Effector CD4-positive, alpha-beta T cell (primary cell): ENCODE data around the gene PARM1.

ENCODE experiments used
- DNase-seq: peaks from one replicate; pipeline ENCODE4 v3.0.0-alpha.2; 2020

PARM1 gene

DNA sequence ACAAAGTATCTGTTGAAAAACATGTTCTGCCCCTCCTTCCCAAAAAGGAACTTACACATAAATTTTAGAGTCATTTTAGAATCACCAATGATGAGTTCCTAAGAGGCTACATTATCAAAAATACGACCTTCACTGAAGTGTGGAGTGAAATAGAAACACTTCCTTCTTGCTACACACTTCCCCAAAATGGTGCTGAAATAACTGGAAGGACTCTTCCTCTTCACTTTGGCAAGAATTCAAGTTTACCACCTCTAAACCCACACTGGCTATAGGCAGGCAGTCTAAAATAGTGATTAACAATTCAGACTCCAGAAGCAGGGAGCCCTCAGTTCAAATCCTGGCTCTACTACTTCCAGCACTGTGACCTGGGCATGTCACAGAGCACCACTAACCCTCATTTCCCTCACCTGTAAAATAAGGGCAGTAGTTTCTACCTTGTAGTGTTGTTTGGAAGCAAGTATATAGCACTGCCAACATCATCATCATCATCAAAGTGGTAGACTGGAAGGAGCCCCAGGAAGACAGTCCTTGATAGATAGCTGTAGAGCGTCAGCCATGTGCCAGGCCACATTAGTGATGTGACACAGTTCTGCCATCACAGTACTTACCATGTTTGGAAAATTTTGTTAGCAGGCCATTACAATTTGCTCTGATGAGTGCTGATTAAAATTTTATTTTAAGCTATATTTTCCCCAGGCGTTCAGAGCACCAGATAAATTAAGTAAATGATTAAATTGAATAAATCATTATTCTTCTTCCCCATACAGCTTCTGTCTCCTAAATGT, 103.3 kb downstream of the PARM1 start:
- DNase-seq: no peak

DNA sequence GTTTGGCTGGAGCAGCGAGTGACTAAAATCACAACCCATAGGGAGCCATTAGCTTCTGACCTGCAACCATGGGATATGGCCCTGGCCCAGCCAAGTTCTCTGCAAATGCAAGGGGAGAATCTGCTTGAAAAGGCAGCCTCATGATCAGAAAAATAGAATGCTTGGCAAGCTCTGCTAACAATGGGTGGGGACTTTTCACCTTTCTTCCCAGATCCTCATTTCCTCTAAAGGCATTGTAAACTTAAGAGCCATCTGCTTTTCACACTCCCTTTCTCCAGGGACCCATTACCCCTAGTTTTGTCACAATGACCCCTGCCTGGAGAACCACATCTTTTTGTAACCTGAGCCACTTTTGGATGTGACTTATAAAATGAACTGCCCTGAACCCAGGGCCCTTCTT, 104.3 kb downstream of the PARM1 start:
- DNase-seq: no peak

DNA sequence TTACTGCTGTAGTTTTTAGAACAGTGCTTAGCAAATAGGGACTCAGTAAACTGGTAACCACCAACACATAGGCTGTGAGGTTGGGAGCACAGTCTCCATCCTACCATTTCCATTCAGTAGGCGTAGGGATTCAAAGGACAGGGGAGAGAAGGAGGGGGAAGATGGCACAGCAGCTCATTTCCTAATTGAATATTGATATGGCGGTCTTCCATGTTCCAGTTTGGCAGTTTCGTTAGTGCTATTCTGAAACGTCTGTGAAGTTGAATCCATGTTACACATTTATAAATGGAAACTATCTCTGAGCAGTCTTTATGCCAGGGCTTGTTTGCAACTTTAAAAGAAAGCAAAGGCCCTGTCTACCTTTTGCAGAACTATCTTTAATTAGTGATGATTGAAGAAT, 105.5 kb downstream of the PARM1 start:
- no peak for DNase-seq

DNA sequence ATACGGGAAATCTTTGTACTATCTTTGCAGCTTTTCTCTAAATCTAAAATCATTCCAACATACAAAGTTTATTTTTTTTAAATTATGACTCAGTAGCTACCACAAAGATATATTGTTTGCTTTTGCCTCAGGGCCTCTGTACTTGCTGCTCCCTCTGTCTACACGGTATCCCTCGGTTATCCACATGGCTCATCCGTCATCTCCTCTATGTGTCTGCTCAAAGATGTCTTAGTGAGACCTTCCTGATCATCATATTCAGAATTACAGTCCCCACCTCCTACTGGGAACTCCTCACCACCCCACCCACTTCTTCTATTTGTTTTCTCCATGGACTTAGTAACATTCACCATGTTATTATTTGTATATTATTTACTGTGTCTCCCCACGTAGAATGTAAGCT, 107.8 kb downstream of the PARM1 start:
- no peak for DNase-seq

DNA sequence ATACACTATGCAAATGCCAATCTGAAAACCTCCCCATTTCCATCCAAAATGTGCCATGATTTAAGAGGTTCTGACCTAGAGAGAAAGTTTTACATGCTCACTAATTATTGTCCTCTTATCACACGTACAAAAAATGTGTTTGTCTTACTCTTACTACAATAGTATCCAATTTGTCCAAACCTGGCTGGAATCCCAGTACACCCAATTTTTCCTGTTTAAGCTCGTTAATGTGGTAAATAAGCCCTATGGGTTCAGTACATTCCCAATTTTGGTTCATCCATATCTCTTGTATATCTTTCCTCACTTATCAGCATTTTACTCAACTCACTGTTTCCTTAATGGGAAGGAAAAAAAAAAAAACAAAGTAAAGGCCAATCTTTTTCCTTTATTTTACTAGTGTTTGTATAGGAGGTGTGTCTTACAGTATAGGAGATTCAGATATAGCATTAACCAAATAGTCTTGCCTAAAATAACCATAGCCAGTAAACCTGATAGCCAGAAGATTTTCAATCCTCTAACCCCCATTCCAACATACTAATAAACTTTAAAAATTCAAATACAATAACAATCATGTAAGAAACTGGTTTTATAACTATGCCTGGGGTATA, 109.8 kb downstream of the PARM1 start:
- DNase-seq: no peak

DNA sequence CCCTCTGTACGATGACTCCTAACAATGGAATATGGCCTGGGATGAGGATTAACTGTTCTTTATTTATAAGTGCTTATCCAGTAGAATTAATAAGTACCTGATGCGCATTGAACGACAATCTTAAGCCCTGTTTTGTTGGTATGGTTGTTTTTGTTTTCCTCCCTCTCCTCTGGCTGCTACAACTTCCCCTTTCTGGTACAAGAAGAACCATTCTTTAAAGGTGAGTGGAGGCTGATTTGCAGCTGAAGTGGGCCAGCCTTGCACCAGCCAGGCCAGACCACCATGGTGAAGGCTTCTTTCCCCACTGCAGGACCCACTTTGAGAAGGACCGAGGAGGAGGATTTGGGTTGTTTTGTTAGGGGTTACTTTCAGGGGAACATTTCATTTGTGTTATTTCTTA, 113.3 kb downstream of the PARM1 start:
- no peak for DNase-seq

DNA sequence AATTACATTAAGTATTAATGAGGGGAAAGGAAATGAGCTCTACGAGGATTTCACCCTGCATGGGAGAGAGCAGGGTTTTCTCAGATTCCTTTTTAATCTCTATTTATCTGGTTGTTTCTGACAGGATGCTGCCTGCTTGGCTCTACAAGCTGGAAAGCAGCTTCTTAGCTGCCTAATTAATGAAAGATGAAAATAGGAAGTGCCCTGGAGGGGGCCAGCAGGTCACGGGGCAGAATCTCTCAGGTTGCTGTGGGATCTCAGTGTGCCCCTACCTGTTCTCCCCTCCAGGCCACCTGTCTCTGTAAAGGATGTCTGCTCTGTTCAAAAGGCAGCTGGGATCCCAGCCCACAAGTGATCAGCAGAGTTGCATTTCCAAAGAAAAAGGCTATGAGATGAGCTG, 113.7 kb downstream of the PARM1 start:
- no peak for DNase-seq

DNA sequence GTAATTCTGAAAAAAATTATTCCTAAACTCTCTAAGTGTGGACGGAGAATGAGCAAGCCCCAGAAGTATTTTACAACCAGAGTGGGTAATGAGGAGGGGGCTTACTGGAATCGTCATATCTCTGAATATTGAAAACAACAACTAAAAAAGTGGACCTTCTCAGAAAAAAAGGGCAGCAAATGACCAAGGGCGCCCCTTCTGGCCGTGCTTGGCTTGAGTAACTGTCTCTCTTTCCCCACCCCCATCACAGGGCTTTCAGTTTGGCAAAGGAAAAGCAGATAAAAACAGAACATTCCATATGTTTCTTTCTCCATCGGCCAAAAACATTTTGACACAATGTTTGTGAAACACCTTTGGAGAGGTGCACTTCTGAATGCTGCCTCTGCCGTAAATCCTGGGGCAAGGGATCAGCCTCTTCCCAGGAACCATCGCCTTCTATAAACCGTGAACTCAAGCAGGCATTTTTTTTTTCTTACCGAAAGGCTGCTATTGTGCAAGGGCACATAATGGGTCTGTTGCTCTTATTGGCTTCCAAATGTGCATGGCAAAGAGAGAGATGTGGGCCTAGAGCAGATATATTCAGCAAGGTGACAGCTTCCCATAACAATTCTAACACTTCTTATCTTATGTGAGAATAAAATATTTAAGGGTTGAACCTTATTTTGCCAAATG, 115.4 kb downstream of the PARM1 start:
- DNase-seq: no peak

DNA sequence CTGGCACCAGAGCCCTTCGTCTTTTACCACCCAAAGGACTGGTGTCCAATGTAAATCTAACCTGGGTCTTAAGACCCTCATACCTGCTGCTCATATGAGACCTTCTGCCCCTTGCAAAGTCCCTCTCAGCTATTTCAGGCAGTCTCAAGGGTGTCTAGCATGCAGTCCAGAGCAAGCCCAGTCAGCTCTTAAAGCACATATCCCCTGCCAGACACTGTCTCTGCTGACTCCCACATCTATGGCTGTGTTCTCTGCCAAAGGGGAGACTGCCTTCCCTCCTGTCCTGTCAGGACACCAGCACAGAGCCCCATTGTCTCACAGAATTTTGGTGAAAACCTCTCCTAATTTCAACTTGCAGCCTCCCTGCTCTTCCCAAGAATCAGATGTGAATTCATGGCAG, 118.5 kb downstream of the PARM1 start:
- no peak for DNase-seq

DNA sequence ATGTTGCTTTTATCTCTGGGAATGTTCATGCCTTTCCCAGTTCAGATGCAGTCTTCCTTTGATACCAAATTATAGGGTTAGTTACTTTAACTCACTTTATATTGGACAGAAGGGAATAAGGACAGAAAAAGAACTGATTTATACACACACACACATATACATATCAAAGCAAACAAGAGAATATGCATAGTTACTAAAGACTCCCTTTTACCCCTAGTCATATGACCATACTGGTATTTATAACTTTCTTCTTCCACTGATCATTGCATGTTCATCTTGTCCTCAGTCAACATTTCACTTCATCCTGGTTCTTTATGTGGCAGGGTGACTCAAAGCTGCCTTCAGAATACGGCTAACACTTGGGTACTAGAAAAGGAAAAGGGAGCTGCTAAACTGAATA, 120.4 kb downstream of the PARM1 start:
- DNase-seq: no peak

DNA sequence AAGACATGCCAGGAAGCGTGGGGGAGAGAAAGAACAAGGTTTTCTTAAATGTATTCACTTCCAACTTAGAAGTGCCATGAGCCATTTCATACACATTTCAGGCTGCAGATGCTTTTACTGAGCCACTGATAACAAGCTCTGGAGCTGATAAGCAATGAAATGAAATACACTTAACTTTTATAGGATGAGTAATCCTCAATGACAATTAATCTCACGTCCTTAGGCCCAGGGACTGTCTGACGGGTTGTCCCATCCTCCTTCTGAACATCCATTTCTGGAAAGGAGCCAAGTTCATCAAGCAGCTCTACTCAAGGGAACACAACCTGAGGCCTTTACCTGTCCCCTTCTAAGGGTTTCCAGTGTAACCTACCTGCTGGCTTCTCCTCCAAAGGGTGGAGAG, 121.2 kb downstream of the PARM1 start:
- no peak for DNase-seq

DNA sequence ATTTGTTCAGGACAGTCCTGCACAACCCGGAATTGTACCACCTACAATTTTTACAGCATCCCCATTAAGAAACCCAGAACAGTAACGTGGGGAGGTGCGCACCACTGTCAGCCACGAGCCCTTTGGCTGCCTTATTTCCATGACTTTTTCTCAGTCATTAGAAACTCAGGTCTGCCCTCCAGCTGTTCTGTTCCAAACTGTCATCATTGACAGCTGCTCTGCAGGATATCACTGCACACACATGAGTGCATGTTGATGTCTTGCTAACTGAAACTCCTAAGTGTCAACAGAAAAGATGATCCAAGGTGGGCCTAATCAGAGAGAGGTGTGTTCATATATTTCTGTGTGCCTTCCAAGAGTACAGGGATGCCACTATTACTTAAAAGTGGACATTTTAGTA, 123.4 kb downstream of the PARM1 start:
- DNase-seq: no peak

DNA sequence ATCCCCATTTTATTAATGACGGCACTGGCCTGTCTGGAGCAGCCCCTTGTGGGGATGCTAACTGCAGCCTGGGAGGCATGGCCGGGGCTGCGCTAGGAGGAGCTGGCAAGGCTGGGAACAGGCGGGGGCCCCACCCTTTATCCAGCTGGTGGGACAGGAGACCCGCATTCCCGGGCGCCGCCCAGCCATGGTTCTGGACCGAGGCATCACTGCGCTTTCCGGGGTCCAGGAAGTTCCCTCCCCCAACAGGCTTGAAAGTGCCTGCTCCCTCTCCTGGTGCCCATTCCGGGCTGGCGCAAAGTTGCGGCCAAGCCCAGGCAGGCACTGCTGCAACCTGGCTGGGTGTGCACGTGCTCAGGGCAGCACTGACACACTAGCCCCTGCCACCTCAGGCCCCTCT, 124.5 kb downstream of the PARM1 start:
- DNase-seq: no peak

DNA sequence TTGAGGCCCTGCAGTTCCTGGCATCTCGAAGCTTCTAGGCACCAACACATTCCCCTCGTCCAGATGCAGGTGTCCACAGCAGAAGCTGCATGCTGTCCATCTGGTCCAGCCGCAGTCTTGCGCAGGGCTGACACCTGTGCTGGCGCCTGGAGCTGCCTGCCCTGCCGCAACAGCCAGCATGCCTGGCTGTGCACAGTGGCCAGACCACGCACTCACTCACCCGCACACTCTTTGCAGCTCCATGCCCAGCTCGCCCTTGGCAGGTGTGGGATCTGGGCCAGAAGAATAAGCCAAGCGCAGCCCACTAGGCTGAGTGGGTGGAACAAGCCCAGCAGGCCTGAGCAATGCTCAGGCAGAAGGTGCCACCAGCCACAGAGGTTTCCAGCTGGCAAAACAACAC, 125.6 kb downstream of the PARM1 start:
- no peak for DNase-seq

DNA sequence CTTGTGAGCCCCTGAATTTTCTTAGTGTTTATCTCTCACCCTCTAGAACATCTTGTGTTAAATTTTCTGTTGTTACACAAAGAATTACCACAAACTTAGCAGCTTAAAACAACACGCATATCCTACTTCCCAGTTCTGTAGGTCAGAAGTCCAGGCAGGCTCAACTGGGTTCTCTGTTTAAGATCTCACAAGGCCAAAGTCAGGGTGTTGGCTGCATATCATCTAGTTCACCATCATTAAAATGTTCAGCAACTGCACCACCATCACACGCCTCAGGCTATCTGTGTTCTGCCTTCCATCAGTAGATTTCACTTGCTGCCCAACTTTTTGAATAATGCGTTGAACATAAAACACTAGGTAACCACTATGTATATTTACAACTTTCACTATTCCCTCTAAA, 130.5 kb downstream of the PARM1 start:
- no peak for DNase-seq

DNA sequence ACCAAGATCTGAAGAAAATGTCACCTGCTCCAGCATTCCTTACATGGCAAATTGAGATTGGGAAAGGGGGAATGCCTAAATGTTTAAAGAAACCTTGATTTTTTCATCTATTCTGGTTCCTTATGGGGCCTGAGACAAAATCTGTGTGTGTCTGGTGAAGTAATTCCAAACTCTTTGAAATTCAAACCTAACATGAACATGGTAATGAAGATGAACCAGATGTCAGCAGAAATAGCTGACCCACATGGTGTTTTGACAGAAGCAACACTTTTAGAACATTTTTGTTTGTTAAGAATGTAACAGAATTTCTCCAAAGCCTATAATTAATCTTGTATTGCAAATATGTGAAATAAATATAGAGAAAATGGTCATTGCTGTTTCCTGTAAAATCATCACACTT, 133.0 kb downstream of the PARM1 start:
- DNase-seq: no peak

DNA sequence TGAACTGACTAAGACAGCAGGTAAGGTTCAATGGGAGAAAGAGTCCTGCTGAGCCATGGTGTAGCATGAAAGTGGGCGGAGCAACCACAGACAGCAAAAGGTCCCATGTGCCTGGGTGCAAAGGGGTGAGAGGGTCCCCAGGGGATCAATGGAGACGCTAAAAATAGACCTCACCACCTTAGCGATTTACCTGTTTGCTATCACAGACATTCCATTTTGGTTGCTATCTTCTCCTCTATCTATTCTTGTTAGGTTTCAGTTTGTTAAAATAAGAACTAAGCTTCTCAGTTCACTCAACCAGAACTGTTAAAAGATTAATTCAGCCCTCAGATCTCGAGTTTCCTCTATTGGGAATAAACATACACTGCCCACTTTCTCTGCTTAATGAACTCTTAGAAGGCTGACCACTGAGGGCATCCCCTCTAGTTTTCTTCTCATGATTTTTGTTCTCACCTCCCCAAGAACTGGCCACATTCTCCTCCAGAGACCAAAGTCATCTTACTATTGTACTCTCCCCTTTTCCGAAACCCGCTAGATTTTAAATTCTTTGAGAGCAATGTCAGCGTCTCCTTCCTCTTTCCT, 136.7 kb downstream of the PARM1 start:
- DNase-seq: no peak

DNA sequence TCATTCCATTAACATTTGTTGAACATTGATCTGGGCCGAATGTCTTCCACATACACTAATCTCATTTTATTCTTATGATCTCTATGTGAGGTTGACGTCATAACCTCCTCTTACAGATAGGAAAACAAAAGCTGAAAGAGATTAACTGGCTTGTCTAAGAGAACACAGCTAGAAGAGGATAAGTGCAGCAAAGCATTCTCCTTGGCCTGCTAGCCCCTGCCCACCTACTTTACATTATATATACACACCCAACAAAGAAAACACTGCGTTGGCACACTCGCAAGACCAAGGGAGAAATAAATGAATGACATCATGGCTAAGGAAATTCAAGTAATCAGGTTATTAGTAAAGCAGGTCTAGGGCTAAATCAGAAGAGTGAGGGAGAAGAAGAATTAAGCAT, 138.4 kb downstream of the PARM1 start:
- no peak for DNase-seq

DNA sequence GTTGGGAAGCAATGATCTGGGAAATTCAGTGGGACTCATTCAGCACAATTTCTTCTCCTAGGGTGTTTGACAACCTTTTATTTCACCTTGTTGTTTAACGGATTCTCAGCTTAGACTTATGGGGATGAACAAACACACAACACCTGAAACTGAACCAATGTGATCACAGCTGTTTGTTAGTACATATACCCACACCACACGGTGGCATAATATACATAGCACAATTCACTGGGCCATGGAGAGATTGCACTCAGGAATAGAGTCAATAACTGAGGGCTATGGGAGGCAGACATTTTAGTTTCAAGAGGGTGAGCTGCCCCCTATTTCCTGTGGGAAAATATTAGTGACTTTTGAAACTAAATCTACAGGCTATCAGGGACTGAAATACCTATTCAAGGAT, 148.0 kb downstream of the PARM1 start:
- no peak for DNase-seq

DNA sequence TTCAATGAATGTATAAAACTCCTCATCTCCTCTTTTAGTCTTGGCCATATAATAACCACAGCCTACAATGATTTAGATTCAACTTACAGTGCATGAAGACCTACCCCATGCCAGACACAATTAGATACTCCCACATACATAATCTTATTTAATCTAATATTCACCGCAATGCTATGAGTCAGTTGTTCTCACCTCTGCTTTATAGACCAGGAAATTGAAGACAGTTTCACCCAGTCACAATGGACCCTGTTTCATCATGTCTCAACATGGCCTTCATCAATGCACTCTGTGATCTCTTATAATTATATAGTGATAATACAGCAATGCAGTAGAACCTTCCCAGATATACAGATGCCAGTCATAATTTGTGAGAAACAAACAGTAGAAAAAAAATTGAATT, 148.6 kb downstream of the PARM1 start:
- no peak for DNase-seq

DNA sequence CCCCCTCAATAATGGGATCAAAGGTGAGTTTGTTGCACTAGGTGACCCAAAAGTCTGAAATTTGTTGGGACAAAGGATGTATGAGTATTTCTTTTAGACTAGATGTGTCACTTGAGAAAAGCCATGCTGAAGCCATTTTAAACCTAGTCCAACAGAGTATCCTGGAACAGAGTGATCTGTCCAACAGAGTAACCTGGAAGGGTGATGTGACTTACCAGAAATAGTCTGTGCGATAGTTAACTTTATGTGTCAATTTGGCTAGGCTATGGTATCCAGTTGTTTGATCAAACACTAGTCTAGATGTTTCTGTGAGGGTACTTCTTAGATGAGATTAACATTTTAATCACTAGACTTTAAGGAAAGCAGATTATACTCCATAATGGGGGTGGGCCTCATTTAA, 154.5 kb downstream of the PARM1 start:
- DNase-seq: no peak

DNA sequence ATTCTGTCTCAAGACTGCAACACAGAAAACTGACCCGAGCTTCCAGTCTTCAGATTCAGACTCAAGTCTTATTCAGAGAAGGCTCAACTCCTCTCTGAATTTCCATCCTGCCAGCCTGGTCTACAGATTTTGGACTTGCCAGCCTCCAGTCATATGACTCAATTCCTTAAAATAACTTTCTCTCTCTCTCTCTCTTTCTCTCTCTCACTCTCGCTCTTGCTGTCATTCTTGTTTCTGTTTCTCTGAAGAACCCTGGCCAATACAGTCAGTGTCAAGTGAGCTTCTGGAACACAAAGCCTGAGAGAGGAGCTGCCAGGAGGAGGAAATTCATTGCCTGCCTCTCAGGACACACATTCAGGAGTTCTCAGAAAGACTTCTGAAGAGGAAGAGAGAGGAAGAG, 154.9 kb downstream of the PARM1 start:
- DNase-seq: no peak

DNA sequence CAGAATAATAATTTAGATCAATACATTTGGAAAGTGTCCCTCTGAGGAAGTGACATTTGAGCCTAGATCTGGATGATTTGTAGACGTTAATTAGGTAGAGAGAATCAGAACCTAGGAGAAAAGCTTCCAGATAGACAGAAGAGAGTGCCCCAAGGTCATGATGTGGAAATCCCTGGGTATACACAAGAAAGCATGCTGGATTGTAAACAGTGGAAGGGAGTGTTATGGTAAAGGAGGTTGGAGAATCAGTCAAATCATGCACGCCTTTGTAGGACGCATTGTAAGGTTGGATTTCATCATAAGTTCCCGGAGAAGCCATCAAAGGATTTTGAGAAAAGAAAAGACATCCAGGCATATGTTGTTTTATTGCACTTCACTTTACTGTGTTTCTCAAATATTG, 156.3 kb downstream of the PARM1 start:
- DNase-seq: no peak

DNA sequence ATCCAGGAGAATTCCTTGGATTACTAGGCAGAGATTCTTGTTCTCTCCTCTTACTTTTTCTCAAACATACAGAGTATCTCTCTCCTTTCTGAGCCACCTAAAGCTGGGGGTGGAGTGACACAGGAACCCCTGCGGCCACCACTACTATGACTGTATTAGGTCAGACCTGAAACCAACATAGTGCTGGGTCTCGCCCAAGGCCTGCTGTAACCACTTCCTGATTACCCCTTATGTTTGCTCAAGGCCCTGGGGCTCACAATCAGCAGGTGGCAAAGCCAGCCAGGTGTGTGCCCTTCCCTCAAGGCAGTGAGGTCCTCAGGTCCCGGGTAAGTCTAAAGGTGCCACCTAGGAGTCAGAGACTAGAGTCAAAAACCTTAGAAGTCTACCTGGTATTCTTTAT, 166.4 kb downstream of the PARM1 start:
- DNase-seq: no peak
